ENCODE data around the gene HERC3. TPM values are rescaled to one million over a fixed set of nuclear protein-coding genes. Genes with fewer than 3 reads are reported as not detected.

The HERC3 gene
- total RNA-seq, 1 donor from 2014 or later, result 8.5 TPM

DNA sequence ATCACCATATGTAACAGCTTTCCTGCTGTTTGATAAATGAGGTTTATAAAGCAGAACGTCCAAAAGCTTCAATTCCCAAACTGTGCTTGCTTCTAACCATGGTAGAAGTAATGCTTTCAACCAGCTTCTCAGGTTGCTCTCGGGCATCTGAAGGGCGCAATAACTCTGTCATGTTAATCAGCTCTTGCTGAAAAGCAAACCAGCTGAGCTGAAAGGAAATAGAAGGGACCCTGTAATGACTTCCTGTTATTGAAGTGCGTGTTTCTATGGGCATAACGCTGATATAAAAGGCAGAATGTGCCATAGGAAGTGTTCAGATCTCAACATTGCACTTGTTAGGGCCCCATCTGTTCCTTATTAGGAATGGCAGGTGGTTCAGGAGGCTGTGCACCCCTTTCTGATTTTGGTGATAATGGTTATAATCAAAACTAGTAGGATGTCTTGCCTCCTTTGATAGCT is 21.2 kb downstream of the HERC3 start:
- peak; percentile 34 for FAIRE-seq
- H3K9ac ChIP-seq (ENCODE audit: low read length), result peak overlapping the region; percentile 45

DNA sequence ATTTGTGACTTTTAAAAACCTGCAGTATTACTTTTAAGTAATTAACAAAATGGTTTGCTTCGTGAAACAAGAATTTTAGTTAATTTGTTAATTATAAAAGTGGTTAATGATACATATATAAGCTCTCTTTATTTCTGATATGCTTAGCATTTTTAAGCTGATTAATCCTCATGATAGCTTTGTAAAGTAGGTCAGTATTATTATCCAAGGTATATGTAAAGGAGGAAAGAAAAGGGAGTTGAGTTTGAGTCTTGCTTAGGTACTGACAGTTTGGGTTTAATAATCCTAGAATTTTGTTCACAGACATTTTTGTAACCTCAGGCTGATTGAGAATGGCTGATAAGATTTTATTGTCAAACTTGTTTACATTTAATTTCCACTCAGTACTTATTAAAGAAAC is 21.8 kb downstream of the HERC3 start:
- H3K9ac ChIP-seq (ENCODE audit: low read length), result no peak overlapping the region
- peaks cover 37% of the 10 kb centered on the region for H3K4me1 ChIP-seq (ENCODE audit: insufficient read depth, low read length)
- no peak overlapping the region for H3K4me3 Mint-ChIP-seq (ENCODE audit: unreplicated experiment)
- no peak overlapping the region for H3K27ac Mint-ChIP-seq (ENCODE audit: unreplicated experiment)
- no peaks in the 10 kb centered on the region for H3K79me2 ChIP-seq (ENCODE audit: insufficient read depth, low read length)
- peaks cover 36% of the 10 kb centered on the region for H3K4me1 Mint-ChIP-seq (ENCODE audit: low read depth, unreplicated experiment)
- H3K9me3 ChIP-seq (ENCODE audit: insufficient read depth, low read depth, low read length), result no peaks in the 10 kb centered on the region
- no peaks in the 10 kb centered on the region for H3K27me3 ChIP-seq (ENCODE audit: insufficient read depth, low read length)
- H2AFZ ChIP-seq (ENCODE audit: low read depth, low read length), result no peak overlapping the region
- peaks cover 4% of the 10 kb centered on the region for H3K36me3 Mint-ChIP-seq (ENCODE audit: low read depth, unreplicated experiment)
- no peaks in the 10 kb centered on the region for H3K36me3 ChIP-seq (ENCODE audit: insufficient read depth, low read length)
- H3K4me3 ChIP-seq (ENCODE audit: insufficient read depth, low read depth, low read length), result no peak overlapping the region
- H3K27me3 Mint-ChIP-seq (ENCODE audit: low read depth, unreplicated experiment), result no peaks in the 10 kb centered on the region
- TF ChIP-seq, protein P1, sequence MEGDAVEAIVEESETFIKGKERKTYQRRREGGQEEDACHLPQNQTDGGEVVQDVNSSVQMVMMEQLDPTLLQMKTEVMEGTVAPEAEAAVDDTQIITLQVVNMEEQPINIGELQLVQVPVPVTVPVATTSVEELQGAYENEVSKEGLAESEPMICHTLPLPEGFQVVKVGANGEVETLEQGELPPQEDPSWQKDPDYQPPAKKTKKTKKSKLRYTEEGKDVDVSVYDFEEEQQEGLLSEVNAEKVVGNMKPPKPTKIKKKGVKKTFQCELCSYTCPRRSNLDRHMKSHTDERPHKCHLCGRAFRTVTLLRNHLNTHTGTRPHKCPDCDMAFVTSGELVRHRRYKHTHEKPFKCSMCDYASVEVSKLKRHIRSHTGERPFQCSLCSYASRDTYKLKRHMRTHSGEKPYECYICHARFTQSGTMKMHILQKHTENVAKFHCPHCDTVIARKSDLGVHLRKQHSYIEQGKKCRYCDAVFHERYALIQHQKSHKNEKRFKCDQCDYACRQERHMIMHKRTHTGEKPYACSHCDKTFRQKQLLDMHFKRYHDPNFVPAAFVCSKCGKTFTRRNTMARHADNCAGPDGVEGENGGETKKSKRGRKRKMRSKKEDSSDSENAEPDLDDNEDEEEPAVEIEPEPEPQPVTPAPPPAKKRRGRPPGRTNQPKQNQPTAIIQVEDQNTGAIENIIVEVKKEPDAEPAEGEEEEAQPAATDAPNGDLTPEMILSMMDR (IDR thresholded peaks at IDR 0.05; ENCODE audit: insufficient read depth, low read depth, low read length), result no peak
- TF ChIP-seq EZH2 (IDR thresholded peaks at IDR 0.05; ENCODE audit: insufficient read depth, low read length), result no peak
- no peak for DNase-seq (ENCODE audit: low read depth)
- no peak overlapping the region for H3K4me2 ChIP-seq (ENCODE audit: low read length)
- FAIRE-seq, result no peak
- peaks cover 2% of the 10 kb centered on the region for H3K9me3 Mint-ChIP-seq (ENCODE audit: unreplicated experiment)
- no peak overlapping the region for H3K27ac ChIP-seq (ENCODE audit: low read depth, low read length)
- no peaks in the 10 kb centered on the region for H4K20me1 ChIP-seq (ENCODE audit: insufficient read depth, low read length)

More for the DNA sequence above, 21.2 kb downstream of the HERC3 start:
- Histone ChIP-seq H3K27me3 (ENCODE audit: insufficient read depth, low read length) (no peaks in the 10 kb centered on the region), H3K79me2 (ENCODE audit: insufficient read depth, low read length) (no peaks in the 10 kb centered on the region), H3K4me2 (ENCODE audit: low read length) (peak overlapping the region; percentile 70), H3K36me3 (ENCODE audit: insufficient read depth, low read length) (no peaks in the 10 kb centered on the region), H3K4me1 (ENCODE audit: insufficient read depth, low read length) (peaks cover 37% of the 10 kb centered on the region), H2AFZ (ENCODE audit: low read depth, low read length) (peak overlapping the region; percentile 25), H3K4me3 (ENCODE audit: insufficient read depth, low read depth, low read length) (no peak overlapping the region), H3K9me3 (ENCODE audit: insufficient read depth, low read depth, low read length) (no peaks in the 10 kb centered on the region), H4K20me1 (ENCODE audit: insufficient read depth, low read length) (no peaks in the 10 kb centered on the region), H3K27ac (ENCODE audit: low read depth, low read length) (peak overlapping the region; percentile 93)
- peaks cover 6% of the 10 kb centered on the region for H3K36me3 Mint-ChIP-seq (ENCODE audit: low read depth, unreplicated experiment)
- H3K4me3 Mint-ChIP-seq (ENCODE audit: unreplicated experiment), result no peak overlapping the region
- peaks cover 2% of the 10 kb centered on the region for H3K9me3 Mint-ChIP-seq (ENCODE audit: unreplicated experiment)
- H3K27ac Mint-ChIP-seq (ENCODE audit: unreplicated experiment), result no peak overlapping the region
- H3K4me1 Mint-ChIP-seq (ENCODE audit: low read depth, unreplicated experiment), result peaks cover 36% of the 10 kb centered on the region
- no peak for DNase-seq (ENCODE audit: low read depth)
- TF ChIP-seq EZH2 (IDR thresholded peaks at IDR 0.05; ENCODE audit: insufficient read depth, low read length), result no peak
- TF ChIP-seq, protein P1 (IDR thresholded peaks at IDR 0.05; ENCODE audit: insufficient read depth, low read depth, low read length), result no peak
- H3K27me3 Mint-ChIP-seq (ENCODE audit: low read depth, unreplicated experiment), result no peaks in the 10 kb centered on the region

DNA sequence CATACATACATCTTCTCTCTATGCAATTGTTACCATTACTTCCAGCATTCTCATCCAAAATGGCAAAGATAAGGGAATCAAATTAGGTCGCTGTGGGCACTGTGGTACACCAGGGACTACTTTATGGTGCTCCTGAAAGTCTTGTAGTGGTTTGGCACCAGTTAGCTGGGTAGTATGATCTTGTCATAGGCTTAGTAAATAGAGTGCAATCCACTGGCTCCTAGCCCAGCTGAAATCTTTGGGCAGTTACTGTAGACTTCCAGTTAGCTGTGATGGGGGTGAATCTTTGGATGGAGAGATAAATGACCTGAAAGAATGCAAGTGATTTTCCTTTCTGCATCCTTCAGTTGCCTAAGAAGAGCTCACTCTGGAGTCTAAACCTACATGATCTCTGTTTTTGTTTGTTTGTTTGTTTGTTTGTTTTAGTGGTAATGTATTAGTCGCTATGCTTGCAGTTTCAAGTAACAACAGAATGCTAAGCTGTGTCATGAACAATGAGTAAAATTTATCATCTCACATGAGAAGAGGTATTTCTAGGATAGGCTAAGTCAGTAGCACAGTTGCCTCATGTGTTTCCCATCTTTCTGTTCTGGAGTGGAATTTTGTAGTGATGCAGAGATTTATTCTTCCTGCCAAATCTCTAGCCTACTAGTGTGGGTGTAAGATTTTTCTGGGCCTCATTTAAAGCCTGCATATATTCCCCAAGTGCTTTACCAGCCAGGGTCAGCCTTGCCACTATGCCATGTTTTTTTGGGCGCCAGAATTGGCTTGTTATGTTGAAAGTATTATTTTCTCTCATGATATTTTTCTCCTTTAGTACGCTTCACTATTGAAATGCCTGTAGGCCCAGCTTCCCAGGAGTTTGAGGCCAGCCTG is 24.2 kb downstream of the HERC3 start:
- Histone ChIP-seq H3K27ac (ENCODE audit: low read depth, low read length) (no peak overlapping the region), H3K27me3 (ENCODE audit: insufficient read depth, low read length) (no peaks in the 10 kb centered on the region), H3K36me3 (ENCODE audit: insufficient read depth, low read length) (no peaks in the 10 kb centered on the region), H3K79me2 (ENCODE audit: insufficient read depth, low read length) (no peaks in the 10 kb centered on the region), H3K4me1 (ENCODE audit: insufficient read depth, low read length) (peaks cover 25% of the 10 kb centered on the region), H3K9me3 (ENCODE audit: insufficient read depth, low read depth, low read length) (no peaks in the 10 kb centered on the region), H2AFZ (ENCODE audit: low read depth, low read length) (no peak overlapping the region), H4K20me1 (ENCODE audit: insufficient read depth, low read length) (no peaks in the 10 kb centered on the region), H3K4me2 (ENCODE audit: low read length) (peak overlapping the region; percentile 1), H3K9ac (ENCODE audit: low read length) (no peak overlapping the region), H3K4me3 (ENCODE audit: insufficient read depth, low read depth, low read length) (no peak overlapping the region)
- DNase-seq (ENCODE audit: low read depth), result peak; percentile 93
- H3K4me1 Mint-ChIP-seq (ENCODE audit: low read depth, unreplicated experiment), result peaks cover 23% of the 10 kb centered on the region
- TF ChIP-seq EZH2 (IDR thresholded peaks at IDR 0.05; ENCODE audit: insufficient read depth, low read length), result no peak
- no peaks in the 10 kb centered on the region for H3K9me3 Mint-ChIP-seq (ENCODE audit: unreplicated experiment)
- no peaks in the 10 kb centered on the region for H3K27me3 Mint-ChIP-seq (ENCODE audit: low read depth, unreplicated experiment)
- FAIRE-seq, result peak; percentile 96
- no peak overlapping the region for H3K27ac Mint-ChIP-seq (ENCODE audit: unreplicated experiment)
- no peaks in the 10 kb centered on the region for H3K36me3 Mint-ChIP-seq (ENCODE audit: low read depth, unreplicated experiment)
- no peak overlapping the region for H3K4me3 Mint-ChIP-seq (ENCODE audit: unreplicated experiment)
